ENCODE data around the gene METTL9.
"Not testable (repeated sequence)": the region's sequence is repeated elsewhere in the genome, so short reads cannot be mapped to it uniquely, and the experiment has no call there.

METTL9 gene

GRCh38 chr16:21635694-21636093 lies 36.3 kb downstream of the METTL9 start:
- not testable (repeated sequence) for DNase-seq (ENCODE audit: low read depth, low spot score)

- no peak for DNase-seq (ENCODE audit: low read depth, low spot score)
These were observed 37.9 kb downstream of the METTL9 start for GRCh38 chr16:21637032-21637968.

- no peak for DNase-seq (ENCODE audit: low read depth, low spot score)
These were observed 39.2 kb downstream of the METTL9 start for GRCh38 chr16:21638573-21638975.

DNA sequence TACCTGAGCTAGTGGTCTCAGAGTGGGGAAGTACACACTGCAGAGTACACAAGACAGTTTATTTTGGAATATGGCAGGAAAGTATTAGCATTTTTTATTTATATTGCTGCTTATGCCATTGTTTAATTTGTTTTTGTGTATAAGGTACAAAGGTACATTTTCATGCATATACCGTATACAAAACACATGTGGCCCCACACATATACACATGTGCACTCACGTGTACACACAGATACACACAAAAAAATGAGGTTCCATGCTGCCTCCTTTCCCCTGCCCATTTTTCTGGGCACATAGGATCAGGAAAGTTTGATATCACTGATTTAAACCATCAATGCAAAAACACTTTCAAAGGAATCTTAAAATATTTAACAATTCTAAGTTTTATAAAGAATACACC lies 40.1 kb downstream of the METTL9 start:
- DNase-seq (ENCODE audit: low read depth, low spot score) = no peak

- no peak for DNase-seq (ENCODE audit: low read depth, low spot score)
These were observed 42.5 kb downstream of the METTL9 start for GRCh38 chr16:21641916-21642315.

- no peak for DNase-seq (ENCODE audit: low read depth, low spot score)
These were observed 43.5 kb downstream of the METTL9 start for GRCh38 chr16:21642861-21643260.

DNA sequence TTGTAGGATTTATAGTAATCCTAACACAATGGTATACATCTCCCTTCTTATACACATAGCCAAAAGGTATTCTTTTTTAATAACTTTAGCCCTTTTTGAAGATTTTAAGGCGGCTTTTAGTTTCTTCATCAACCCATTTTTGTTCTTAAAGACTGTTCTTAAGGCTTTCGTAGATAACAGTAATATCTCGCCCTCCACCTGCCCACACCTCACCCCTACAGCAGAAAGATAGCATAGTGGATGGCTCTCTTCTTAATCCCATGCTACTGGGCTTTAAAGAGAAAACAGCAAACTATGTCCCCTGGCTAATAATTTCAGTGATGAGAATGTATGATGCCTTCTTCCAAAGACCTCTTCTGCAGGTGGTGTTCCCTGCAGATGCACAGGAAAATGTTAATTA lies 44.4 kb downstream of the METTL9 start:
- no peak for DNase-seq (ENCODE audit: low read depth, low spot score)

DNA sequence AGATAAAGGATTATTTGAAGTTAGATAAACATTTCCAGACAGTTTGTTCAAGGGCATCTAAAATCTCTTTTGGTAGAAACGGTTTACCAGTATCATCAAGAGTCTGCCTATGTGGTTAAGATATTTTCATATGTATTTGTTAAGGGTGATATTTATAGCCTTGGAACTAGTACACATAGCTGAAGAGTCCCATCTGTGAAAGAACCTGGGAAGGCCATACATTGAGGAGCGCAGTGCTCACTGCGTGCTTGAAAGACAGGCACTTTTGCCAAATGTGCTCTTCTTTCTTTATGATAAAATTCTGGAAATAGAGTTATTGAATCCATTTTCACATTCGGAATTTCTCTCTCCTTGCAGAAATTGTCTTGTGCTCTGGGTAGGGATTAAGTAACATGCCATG lies 45.3 kb downstream of the METTL9 start:
- DNase-seq (ENCODE audit: low read depth, low spot score) = no peak

GRCh38 chr16:21645261-21645721 lies 45.9 kb downstream of the METTL9 start:
- DNase-seq (ENCODE audit: low read depth, low spot score) = no peak

GRCh38 chr16:21646091-21646490 lies 46.7 kb downstream of the METTL9 start:
- DNase-seq (ENCODE audit: low read depth, low spot score) = no peak

DNA sequence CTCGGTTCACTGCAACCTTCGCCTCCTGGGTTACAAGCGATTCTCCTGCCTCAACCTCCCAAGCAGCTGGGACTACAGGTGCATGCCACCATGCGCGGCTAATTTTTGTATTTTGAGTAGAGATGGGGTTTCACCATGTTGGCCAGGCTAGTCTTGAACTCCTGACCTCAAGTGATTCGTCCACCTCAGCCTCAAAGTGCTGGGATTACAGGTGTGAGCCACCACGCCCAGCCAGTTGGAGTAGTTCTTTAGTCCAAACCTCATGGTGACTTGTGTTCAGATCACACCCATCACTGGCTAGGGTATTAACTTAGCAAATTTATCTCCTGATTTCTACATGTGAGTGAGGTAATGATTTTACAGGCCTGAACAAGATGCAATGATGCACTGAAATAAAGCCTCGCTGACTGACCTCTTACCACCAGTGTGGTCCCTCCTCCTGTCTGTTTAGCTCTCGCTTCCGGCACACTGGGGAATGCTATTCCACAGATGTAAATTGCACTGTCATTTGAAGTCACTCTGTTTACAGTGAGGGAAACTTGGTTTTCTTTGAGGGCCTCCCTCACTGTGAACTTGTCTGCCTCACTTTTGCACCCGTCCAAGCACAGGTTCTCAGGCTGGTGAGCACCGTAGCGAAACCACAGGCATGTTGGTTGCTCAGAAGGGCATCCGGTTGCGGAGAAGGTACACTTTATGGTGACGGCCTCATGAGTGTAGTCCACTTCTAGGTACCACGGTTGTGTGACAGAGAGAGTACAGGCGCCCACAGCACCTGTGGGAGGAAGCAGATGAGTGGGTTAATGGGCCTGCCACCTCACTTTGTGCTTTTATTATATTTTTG lies 47.6 kb downstream of the METTL9 start:
- no peak for DNase-seq (ENCODE audit: low read depth, low spot score)

- DNase-seq (ENCODE audit: low read depth, low spot score) = no peak
These were observed 48.3 kb downstream of the METTL9 start for GRCh38 chr16:21647562-21648164.

DNA sequence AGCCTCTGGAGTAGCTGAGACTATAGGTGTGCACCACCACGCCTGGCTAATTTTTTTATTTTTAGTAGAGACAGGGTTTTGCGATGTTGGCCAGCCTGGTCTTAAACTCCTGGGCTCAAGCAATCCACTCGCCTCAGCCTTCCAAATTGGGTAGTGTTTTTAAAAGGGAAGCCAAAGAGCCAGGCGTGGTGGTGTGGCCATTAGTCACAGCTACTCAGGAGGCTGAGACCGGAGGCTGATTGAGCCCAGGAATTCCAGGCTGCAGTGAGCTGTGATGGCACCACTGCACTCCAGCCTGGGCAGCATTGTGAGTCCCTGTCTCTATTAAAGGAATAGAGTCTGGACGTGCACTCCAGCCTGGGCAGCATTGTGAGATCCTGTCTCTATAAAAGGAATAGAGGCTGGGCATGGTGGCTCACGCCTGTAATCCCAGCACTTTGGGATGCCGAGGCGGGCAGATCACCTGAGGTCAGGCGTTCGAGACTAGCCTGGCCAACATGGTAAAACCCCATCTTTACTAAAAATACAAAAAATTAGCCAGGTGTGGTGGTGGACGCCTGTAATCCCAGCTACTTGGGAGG lies 50.5 kb downstream of the METTL9 start:
- DNase-seq (ENCODE audit: low read depth, low spot score) = not testable (repeated sequence)

DNA sequence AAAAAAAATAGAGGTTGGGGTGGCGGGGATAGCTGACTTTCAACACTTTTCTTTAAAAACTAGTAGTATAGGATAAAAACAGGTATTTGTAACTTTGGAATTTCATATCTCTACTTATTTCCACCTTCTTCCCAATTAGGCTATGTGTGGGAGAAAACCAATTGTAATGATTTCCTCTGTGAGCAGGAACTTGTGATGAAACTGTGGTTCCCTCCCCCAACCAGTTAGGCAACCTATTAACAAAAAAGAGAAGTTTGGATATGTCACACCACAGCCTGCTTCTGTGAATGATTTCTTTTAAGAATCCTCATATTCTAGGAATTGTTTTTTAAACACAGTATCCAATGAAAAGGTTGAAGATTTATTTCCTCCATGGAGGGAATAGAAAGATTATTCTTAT lies 51.1 kb downstream of the METTL9 start:
- DNase-seq (ENCODE audit: low read depth, low spot score) = no peak

DNA sequence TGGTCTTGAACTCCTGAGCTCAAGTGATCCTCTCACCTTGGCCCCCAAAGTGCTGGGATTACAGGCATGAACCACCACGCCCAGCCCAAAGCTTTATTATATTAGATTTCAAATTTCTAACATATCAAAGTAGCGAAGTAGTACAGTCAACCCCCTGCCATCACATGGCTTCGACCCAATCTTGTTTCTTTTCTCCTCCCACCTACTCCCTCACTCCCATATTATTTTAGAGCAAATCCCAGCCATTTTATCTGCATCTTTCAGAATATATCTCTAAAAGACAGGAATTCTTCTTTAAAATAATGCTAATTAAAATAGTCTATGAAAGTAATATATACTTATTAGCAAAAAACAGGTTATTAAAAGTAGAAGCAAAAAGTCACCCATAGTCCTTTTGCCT lies 52.1 kb downstream of the METTL9 start:
- DNase-seq (ENCODE audit: low read depth, low spot score) = no peak

GRCh38 chr16:21652453-21652852 lies 53.1 kb downstream of the METTL9 start, which contains the start of gene IGSF6:
TSS of gene IGSF6 (minus strand) at chr16:21652608. CDS start at chr16:21652598, 10 bp downstream.
- no peak for DNase-seq (ENCODE audit: low read depth, low spot score)

DNA sequence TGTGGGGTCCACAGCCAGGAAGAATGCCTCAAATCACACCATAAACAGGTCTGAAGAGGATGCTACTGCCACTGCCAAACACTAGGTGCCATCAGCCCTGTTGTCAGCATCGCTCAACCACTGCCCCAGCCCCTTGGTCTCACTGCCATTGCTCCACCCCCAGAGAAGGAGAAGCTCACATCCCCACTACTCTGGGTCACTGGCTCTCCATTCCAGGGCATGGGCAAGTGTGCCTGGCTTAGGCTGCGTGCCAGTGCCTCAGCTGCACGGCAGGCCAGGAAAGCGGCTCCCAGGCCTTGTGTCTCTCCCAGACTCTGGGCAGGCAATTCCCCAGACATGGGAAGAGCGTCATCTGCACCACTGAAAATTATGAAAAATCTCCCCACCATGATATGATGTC lies 54.2 kb downstream of the METTL9 start:
- no peak for DNase-seq (ENCODE audit: low read depth, low spot score)

DNA sequence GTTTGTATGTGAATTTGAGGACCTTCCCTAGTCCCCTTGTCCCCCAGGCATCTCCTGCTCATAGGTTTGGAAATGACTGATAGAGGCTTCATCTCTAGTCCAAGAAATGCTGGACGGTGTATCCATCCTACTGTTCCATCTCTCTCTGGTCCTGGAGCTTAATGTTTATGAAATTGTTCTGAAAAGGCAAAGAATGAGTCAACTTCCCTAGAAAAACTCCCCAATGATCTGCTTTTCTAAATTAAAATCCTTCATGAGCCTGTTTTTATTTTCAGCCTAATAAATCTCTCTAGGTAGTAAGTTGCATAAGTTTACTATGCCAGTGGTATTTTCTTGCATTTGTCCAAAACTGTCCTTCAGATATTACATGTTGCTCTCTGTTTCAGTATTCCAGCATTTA lies 55.1 kb downstream of the METTL9 start:
- no peak for DNase-seq (ENCODE audit: low read depth, low spot score)

DNA sequence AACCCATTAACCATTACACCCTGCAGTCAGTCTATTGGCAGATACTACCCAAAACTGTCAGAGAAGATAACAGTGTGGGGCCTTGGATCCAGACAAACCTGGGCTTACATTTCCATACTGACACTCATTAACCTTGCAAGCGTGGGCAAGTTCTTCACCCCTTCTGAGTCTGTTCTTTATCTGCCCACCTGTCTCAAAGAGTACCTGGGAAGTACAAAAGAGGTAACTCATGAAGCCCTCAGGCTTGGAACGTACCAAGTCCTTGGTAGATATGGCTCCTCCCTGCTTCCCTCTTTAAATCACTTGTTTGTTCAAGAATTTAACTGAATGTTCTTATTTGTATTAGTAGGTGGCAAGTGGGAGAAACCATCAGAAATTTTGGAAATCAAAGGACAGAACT lies 55.5 kb downstream of the METTL9 start:
- DNase-seq (ENCODE audit: low read depth, low spot score) = no peak

DNA sequence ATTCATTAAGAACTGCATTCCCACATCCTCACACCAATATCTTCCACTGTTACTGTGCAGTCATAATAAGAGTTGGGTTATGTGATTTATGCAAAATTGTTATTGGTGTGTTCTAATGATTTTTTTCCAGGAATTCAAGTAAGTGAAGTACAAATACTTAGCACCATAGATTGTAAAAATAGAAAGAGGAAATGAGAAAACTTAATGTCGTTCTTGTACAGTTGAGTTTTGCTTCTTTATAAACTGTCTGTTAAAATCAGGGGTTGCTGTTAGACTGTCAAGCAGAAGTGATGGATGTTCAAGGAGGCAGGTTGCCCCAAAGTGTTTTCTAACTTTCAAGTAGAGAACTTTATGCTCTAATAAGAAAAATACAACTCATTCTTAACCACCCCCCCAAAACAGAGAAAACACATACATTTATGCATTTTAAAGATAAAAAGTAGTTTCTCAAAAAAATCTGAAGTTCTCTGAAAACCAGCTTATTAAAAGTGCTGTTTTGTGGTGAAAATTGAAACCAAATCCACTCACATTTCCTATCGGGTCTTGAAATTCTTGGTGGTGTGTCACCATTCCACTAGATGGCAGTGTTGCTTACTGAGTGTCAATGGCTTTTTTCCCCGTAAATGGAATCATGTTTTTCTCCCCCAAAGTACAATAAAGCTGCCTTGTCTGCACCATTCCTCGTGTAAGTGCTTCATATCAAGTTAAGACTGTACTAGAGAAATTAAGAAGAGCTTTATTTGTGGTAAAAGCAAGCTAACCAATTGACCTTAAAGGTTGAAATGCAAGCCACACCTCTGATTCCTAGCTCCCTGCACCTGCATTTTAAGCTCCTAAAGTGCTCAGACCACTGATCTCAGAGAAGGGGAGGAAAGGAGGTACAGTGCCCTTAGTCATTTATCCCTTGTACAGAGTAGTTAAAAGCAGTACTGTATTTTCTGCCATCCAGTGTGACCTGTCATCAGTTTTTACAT lies 57.7 kb downstream of the METTL9 start:
- peak; percentile 29 for DNase-seq (ENCODE audit: low read depth, low spot score)

All from smooth muscle cell of the brain vasculature (primary cell).